GM12874 (cell line): ENCODE results near the gene MEG3.

Experiments
- TF ChIP-seq, protein P1 (sequence below): IDR thresholded peaks from 2 replicates; pipeline ENCODE4 v1.5.1; 2011; ENCODE audit warnings: low read depth, mild to moderate bottlenecking, control low read depth, low read length, moderate library complexity; ENCODE audit not compliant: insufficient read depth

MEG3 gene

DNA sequence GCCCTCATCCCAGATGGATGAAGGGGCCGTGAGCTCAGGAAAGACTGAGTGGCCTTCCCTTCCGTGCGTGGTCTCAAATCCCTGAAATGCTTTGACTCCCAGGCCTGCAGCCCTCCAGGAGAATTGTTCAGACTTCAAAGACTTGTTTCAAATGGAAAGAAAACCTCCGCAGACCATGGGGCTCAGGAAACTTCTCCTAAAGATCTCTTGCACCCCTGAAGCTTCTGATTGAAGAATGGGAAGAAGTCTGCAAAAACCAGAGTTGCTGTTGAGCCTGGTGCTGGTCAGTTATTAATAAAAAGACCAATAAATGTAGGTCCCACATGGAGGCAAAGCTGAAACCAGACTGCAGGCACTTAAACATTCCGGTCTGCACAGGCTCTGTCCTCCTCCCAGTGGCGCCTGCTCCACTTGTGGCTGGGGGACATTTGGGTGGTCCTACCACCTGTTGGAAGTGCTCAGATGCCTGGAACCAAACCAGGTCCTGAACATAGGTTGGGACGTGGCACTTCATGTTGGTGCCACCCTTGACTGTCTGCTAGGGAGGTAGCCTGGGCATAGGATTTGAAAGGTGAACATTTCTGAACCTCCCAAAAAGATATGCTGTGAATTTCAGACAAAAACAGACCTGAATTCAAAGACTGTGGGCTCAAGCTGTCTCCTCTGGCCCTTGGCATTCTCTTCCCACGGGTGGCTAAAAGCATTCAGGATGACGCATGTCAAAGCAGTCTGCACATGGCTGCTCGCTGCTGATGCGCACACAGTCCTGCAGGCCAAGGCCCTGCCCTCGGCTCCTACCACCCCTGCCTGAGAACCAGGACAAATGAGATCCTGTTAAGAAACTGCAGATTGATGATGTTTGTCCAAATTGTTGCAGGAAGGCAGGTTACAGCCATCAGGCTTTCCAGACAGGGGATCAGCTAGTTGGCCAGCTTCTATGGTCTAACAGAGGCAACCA is 36.2 kb upstream of the MEG3 start:
- TF ChIP-seq, protein P1, sequence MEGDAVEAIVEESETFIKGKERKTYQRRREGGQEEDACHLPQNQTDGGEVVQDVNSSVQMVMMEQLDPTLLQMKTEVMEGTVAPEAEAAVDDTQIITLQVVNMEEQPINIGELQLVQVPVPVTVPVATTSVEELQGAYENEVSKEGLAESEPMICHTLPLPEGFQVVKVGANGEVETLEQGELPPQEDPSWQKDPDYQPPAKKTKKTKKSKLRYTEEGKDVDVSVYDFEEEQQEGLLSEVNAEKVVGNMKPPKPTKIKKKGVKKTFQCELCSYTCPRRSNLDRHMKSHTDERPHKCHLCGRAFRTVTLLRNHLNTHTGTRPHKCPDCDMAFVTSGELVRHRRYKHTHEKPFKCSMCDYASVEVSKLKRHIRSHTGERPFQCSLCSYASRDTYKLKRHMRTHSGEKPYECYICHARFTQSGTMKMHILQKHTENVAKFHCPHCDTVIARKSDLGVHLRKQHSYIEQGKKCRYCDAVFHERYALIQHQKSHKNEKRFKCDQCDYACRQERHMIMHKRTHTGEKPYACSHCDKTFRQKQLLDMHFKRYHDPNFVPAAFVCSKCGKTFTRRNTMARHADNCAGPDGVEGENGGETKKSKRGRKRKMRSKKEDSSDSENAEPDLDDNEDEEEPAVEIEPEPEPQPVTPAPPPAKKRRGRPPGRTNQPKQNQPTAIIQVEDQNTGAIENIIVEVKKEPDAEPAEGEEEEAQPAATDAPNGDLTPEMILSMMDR: no peak

DNA sequence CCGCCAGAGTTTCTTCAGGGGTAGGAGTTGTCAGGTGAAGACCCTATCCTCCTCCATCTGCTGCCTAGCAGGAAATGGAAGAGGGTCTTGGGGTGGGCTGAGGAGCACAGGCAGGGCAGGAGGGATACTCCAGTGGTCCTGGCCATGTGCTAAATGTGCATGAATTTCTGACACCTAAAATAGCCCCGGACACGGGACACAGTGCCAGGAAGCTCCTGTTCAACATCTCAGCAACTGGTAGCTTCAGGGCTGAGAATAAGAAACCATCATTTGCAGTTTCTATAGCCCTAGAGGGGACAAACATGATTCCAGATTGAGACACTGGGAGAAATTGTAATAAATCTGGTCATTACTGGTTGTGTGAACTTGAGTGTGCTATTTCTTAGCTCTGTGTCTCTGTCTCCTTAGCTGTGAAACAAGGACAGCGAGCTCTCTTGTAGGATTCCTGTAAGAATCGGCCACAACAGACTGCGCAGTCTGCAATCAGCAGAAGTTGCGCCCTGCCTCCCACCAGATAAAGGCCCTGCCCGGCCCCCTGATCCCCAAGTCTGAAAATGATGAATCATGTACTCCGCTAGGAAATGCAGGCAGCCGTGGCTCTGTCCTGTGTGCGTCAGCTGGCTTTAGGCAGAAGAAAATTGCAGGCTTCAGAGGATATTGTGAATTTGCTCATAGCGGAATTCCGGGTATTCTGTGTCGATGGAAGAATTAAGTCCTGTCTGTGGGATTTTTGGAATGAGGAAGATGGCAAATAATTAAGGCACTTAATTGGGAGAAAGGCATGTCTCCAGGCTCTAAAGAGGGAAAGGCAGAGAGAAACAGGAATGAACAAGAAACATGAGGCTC is 35.2 kb upstream of the MEG3 start:
- TF ChIP-seq, protein P1: no peak

DNA sequence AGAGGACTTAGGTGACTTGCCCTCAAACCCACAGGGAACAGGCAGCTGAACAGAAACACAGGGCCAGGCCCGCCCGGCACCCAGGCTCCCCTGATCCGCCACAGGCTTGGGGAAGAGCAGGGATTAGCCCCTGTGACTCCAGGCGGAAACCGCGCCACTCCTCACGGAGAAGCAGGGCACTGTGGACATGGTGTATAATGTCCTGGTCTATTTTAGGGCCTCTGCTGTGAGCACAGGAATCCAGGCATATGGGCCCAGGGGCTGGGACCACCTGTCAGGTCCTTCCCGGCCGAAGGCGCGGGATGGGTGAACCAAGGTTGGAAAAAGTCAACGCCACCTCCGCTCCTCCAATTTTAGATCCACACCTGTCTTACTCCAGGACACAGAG is 34.6 kb upstream of the MEG3 start:
- TF ChIP-seq, protein P1: no peak

DNA sequence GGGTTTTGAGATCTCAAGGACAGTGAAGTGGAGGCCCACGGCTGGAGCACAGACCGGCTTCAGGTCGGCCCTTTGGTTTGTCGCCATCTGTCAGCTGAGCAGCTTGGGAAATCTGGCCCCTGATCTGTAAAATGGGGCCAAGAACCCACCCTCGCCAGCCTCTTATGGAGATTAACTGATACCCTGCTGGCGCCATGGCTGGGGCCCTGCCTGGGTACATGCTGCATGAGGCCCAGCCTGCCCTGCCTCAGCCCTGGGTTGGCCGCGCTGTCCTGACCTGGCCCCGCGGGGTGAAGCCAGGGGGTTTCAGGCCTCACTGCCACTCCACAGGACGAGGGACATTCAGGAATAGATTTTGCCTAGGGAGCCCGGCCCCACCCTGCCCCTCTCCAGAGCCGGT is 33.9 kb upstream of the MEG3 start:
- TF ChIP-seq, protein P1: no peak

DNA sequence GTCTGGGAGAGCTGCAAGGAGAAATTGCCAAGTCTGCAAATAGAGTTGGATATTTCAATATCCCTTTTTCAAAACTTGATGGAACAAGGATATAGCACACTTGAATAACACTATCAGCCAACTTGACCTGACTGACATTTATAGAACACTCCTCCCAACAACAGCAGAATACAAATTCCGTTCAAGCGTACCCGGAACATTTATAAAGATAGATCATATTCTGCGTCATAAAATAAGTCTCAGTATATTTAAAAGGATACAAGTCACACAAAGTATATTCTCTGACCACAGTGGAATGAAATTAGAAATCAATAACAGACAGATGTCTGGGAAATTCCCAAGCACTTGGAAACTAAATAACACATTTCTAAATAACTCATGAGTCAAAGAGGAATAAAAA is 29.0 kb upstream of the MEG3 start:
- TF ChIP-seq, protein P1: no peak

DNA sequence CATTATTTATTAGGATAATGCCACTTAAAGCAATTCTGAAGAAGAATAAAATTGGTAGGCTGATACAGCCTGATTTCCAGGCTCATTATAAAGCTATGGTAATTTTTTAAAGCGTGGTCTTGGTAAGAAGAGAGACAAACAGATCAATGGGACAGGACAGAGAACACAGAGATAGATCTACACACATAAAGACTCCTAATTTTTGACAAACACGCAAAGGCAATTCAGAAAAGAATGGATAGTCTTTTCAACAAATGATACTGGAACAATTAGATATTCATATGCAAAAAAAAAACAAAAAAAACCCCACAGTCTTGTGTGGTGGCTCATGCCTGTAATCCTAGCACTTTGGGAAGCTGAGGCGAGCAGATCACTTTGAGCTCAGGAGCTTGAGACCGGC is 25.9 kb upstream of the MEG3 start:
- TF ChIP-seq, protein P1: no peak

DNA sequence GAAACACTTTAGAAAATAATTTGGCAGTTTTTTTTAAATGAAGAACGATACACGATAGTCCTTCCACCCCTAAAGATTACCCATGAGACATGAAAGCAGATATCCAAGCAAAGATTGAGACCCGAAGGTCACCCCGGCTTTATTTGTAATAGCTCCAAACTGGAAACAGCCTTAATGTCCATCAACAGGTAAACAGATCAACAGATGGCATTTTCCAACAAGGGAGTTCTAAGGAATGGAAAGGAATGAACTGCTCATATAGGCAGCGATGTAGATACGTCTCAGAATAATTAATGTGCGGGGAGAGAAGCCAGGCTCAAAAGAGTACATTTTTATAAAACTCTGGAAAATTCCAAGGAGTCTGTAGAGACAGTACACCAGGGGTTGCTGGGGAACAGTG is 23.7 kb upstream of the MEG3 start:
- TF ChIP-seq, protein P1: no peak
